Measurements from ENCODE around the gene ST3GAL3. TPM values are rescaled to one million over a fixed set of nuclear protein-coding genes. Genes with fewer than 3 reads are reported as not detected.

ST3GAL3 gene
- total and polyA plus RNA-seq, 2 of the 13 experiments (the other 11 are each of a cell fraction or from before 2014, with no cell fraction given), result 5.1 to 8.1 TPM

GRCh38 chr1:43930949-43931275, 223.6 kb downstream of the ST3GAL3 start:
- intact Hi-C loops (cut with micrococcal nuclease; ENCODE audit: unreplicated experiment), result loop anchor here (10.0 kb wide), 1 partner anchor 104 kb away; the partner anchor contains the start of gene SLC6A9
- no peaks in the 10 kb centered on the region; a peak in 1 of 5 replicates for H3K36me3 ChIP-seq (replicated peaks in 1 of 2; ENCODE audit: control insufficient read depth in 1 of 2, insufficient read depth in 2 of 2, low read length in 2 of 2)
- H2AFZ ChIP-seq (ENCODE audit: low read length), result no peak overlapping the region
- H3K27me3 ChIP-seq (ENCODE audit: control insufficient read depth in 1 of 2, insufficient read depth in 2 of 2, low read length in 2 of 2), result no peaks in the 10 kb centered on the region
- peaks cover 29% of the 10 kb centered on the region for H3K4me1 ChIP-seq (ENCODE audit: insufficient read depth, low read length)
- WGBS (ENCODE audit: low lambda C conversion rate), result 49% methylated on average over 2 of the region's 4 CpGs
- ATAC-seq (no peak), DNase-seq (ENCODE audit: low spot score) (no peak), FAIRE-seq (no peak)
- ChIA-PET POLR2A (interaction anchor here (1.4 to 1.9 kb wide), 2 partner anchors 44 to 224 kb away, joined by 5 to 7 read pairs; partner anchors contain the start of genes ATP6V0B and ST3GAL3), CTCF (ENCODE audit: low intra/inter-chr PET ratio, low total read pairs) (no interaction called here)
- H4K20me1 ChIP-seq (ENCODE audit: insufficient read depth, low read length), result 0 out of 2 replicates have a peak, but pooled peaks cover 2% of the 10 kb centered on the region
- in situ Hi-C loops (cut with HindIII; ENCODE audit: extremely low pct_ligation_motif_present, low pct_unique_long_range_greater_than_20kb), result loop anchor here (5.0 kb wide), 2 partner anchors 174 to 404 kb away; no protein-coding TSS in a partner anchor
- no TSS peak for BruUV-seq (replicated peaks)
- H3K27ac ChIP-seq (ENCODE audit: extremely low read length, insufficient read depth, low read length), result no peak overlapping the region
- no peaks in the 10 kb centered on the region for H3K9me3 ChIP-seq (ENCODE audit: low read length)
- no peak overlapping the region for H3K4me2 ChIP-seq (ENCODE audit: low read depth, low read length)
- TF ChIP-seq CREM (IDR thresholded peaks at IDR 0.05), result no peak
- no peak for TF ChIP-seq CREM (CRISPR knock-in tag; IDR thresholded peaks at IDR 0.05)
- no peak for TF ChIP-seq CENPX (CRISPR knock-in tag; IDR thresholded peaks at IDR 0.05)
- no peak for TF ChIP-seq PHF5A (CRISPR knock-in tag; IDR thresholded peaks at IDR 0.05; ENCODE audit: low read depth, unreplicated experiment)
- TF ChIP-seq THRA (CRISPR knock-in tag; IDR thresholded peaks at IDR 0.05; ENCODE audit: borderline replicate concordance), result no peak
- TF ChIP-seq ZNF234 (CRISPR knock-in tag; conservative IDR thresholded peaks at IDR 0.05), result no peak
- TF ChIP-seq FIP1L1 (IDR thresholded peaks at IDR 0.05; ENCODE audit: borderline replicate concordance, insufficient read depth, low read depth, low read length), result no peak
- TF ChIP-seq HNRNPK (IDR thresholded peaks at IDR 0.05; ENCODE audit: low read depth, low read length, poor library complexity, severe bottlenecking), result no peak
- TF ChIP-seq ZNF232 (CRISPR knock-in tag; IDR thresholded peaks at IDR 0.05; ENCODE audit: borderline replicate concordance), result no peak
- no peaks in the 10 kb centered on the region for H3K79me2 ChIP-seq (ENCODE audit: insufficient read depth, low read length)
- H3K9ac ChIP-seq (ENCODE audit: insufficient read depth, low read depth, low read length), result no peak overlapping the region
- no peak overlapping the region for H3K4me3 ChIP-seq (replicated peaks in 1 of 3; ENCODE audit: insufficient read depth in 1 of 3, low read depth in 2 of 3, low read length in 3 of 3)

Data from HepG2 (cell line).